Fibroblast of mammary gland (primary cell): ENCODE data around the gene PAPPA2.

ENCODE experiments used
- DNase-seq: peaks from one replicate; pipeline ENCODE4 v3.0.0-alpha.2; 2010; ENCODE audit warnings: low read depth
- H3K4me3 ChIP-seq: 2 replicates; pipeline ENCODE4 v1.5.1; 2011; ENCODE audit warnings: low read depth, mild to moderate bottlenecking, low read length, moderate library complexity; ENCODE audit not compliant: control insufficient read depth
- CTCF ChIP-seq: conservative IDR thresholded peaks from 2 replicates; pipeline ENCODE4 v1.5.1; 2011; ENCODE audit warnings: low read depth, low read length, inconsistent platforms; ENCODE audit not compliant: control insufficient read depth, insufficient read depth

PAPPA2 gene

GRCh38 chr1:176847052-176847451 lies 384.1 kb downstream of the PAPPA2 start:
- no peak for TF ChIP-seq CTCF
- peak; percentile 11 for DNase-seq
- no peak overlapping the region for H3K4me3 ChIP-seq

DNA sequence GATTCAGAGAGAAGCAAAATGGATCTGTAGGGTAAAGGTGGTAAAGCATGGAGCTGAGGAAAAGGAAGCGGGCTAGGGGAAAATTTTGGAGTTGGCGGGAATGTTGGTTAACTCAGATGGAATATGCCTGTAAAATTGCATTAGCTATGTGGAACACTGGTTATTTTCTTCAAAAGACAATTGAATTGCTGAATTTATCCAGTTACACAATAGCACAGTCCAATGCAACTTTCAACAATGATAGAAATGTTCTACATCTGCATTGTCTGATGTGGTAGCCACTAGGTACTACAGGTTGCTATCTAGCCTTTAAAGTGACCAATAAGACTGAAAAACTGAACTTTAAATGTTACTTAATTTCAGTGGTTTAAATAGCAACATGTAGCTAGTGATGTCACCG lies 386.3 kb downstream of the PAPPA2 start:
- DNase-seq: no peak
- TF ChIP-seq CTCF: no peak
- H3K4me3 ChIP-seq: no peak overlapping the region

DNA sequence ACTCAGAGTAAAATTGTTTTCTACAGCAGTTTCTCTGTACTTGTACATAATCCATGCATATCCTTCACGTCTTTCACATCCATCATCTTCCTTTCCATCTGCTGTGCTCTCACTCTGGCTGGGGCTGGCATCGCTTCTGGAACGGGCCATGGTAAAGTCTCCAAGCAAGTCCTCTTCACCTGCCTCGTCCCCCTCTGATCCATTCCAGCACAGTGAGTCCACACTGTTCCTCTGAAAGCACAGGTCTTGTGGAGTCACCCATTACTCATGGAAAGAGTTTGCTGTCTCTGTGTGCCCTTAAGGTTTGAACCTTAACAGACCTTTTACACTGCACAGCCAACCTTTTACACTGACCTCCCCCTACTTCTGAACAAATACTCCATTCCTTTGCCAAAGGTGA lies 387.9 kb downstream of the PAPPA2 start:
- no peak overlapping the region for H3K4me3 ChIP-seq
- no peak for DNase-seq
- no peak for TF ChIP-seq CTCF

DNA sequence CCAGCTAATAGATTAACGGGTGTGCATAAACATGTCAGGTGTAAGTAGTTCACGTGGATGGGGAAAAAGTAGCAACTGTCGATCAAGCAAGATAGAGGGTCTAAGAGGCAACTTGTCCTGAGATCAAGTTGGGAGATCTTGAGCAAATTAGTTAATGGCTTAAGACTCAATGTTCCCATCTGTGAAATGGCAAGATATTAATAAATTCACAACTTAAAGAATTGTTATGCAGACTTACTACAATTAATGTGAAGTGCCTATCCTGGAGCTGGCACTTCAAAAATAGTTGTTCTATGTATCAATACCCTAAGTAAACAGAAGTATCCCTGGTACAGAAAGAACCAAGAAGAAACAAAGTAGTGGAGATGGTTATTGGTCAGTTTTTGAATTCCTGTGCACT lies 389.1 kb downstream of the PAPPA2 start:
- no peak for TF ChIP-seq CTCF
- H3K4me3 ChIP-seq: no peak overlapping the region
- no peak for DNase-seq

DNA sequence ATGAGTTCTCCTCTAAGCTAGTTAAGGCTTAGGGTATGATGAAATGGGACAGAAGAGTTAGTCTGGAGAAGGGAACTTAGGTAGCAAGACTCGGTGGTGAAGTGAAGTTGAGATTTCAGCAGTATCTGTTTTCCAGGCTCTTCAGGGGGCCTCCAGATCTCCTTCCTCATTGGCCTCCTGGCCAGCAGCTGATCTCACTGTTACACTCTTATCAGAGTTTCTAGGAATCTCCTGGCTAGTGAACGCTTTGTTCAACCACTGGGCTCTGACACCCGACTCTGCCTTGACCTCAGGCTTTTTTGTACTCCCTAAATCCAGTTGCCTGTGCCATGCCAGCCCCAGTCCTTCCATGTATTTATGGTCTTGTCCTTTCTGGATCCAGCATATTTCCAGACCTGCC lies 390.5 kb downstream of the PAPPA2 start:
- H3K4me3 ChIP-seq: no peak overlapping the region
- no peak for TF ChIP-seq CTCF
- DNase-seq: no peak

DNA sequence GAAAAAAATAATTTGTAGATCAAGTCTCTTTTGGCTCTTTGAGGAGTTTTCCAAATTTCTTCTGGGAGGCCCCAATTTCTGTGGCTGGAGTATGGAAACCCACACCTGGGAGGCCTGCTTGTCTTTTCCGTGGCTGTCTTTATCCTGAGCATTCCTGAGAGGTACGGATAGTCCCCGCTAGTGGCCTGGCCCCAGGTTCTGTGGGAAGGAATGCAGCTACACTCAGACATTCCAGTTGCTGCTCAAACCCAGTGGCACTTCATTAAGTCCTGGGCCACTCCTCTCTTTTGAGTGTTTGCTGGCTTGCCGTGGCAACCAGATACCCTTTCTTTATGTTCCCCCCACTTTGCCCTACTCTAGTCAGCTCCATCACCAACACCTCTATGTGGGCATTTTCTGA lies 391.1 kb downstream of the PAPPA2 start:
- no peak for DNase-seq
- no peak overlapping the region for H3K4me3 ChIP-seq
- TF ChIP-seq CTCF: no peak
